Measurements from ENCODE around the gene ATOH8.

ATOH8 gene

DNA sequence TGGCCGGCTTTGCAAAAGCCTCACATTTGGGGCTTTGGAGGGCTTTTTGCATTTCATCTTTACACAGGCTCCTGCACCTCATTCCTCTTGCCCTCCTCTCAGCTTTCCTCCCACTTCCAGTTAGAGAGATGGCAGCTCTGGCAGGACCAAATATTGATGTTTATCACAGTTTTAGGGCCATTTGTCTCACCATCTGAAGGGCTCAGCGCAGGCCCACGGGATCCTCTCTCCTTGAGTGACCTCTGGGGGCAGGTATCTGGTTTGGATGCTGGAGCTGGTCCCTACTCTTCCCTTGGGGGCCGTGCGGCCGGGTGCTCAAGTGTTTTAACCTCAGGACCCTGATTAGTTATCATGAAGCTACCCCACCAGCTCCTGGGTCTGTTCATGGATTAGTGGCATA, 19.9 kb downstream of the ATOH8 start:
- no peak for DNase-seq

DNA sequence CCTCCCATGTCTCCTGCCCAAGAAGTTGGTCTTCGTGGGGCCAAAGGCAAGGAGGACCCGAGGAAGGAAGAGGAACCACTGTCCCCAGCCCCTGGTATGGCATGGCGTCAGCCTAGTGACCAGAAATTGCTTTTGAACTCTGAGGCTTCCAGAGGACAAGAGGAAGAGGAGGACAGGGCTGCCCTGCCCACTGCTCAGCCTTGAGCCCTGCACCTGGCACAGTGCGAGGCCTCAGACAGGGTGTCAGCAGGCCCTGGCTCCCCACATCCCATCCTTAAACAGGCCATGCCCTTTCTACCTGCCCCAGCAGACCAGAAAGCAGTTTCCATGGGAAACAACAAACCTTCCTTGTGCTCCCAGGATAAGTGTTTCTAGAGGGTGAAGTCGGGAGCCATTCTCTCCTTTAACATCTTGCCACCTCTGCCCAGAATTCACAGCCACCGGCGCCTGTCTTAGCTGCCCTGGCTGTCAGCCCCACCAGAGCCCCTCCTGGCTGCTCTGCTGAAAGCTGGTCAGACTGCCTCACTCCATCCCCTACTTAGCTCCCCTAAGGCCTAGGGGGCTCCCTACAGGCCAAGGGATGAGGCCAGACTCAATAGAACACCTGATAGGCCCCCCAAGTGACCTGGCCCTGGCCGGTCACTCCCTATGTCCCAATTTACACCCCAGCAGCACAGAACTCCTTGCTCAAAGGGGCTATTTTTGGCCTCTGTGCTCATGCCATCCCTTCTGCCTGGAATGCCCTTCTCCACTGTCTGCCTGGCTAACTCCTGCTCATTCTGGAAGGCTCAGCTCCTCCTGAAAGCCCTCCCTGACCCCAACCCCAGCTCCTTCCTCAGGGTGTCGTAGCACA, 20.6 kb downstream of the ATOH8 start:
- no peak for DNase-seq

DNA sequence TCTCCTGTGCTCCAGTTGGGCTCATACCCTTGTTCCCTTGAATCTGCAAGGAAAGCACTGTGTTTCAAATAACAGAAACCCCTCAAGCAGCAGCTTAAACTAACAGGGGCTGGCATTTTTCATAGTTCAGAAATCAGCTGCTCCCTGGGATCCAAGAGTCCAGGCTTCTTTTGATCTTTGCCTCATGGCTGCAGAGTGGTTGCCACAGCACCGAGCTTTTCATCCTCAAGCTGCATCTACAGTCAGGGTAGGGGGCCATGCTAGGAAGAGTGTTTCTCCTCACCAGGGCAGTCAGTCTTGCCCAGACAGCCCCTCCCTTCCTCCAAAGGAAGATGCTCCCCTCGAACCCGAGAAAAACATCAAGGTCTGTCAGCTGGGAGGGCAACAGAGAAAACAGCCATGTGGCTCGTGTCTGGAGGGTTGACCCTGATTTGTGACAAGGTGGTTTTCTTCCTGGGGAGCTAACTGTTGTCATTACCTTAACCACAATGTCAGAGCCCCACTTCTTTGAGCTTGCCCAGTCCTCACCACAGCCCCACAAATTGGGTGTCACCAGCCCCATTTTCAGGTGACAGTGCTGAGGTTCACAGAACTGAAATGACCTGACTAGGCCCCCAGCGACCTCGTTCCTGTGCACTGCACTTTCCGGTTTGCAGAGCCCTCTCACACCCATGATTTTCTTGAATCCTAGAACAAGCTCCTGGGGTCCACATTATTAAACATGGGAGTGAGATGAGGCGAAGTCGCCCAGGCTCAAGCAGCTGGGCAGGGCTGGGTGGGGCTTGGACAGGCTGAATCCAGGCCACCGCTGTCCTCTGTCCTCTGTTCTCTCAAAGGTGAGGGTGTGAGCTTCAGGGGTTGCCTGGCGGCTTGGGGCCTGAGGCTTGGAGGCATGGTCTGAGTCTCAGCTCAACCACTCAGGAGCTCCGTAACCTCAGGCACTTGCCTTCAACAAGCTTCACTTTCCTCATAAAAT, 21.9 kb downstream of the ATOH8 start:
- no peak for DNase-seq

DNA sequence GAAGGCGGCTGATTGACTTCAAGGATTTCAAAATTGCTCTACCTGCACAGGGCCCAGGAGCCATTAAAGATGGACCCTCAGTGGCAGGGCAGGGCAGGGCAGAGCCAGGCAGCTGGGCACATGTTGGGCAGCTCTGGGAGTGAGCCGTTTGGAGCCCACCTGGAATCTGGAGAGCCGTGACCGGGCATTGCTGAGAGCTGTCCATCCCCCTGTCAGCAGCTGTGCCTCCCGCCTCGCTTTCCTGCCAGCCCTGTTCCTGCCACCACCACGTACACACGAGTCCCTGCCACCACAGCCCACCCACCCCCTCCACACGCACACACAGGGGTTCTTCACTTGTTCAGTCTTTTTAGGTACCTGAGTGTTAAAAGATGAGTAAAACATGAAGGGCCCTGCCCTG, 22.9 kb downstream of the ATOH8 start:
- DNase-seq, result no peak

DNA sequence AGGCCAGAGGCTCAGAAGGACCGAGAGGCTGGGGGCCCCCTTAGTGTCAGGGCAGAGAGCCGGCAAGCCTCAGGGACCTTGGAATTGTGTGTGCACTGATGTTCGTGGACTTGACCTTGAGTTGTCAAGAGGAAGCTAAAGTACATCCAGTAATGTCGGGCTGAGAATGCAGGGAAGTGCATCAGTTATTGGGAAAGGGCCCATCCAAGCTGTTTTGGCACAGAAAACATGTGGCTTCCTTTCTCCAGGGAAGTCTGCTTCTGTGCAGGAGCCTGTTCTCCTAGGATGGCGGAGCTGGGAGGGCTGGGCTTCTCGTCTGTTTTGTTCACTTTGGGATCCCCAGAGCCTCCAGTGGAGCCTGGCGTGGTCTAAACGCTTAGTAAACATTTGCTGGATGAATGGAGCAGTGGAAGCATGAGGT, 23.7 kb downstream of the ATOH8 start:
- DNase-seq, result no peak

DNA sequence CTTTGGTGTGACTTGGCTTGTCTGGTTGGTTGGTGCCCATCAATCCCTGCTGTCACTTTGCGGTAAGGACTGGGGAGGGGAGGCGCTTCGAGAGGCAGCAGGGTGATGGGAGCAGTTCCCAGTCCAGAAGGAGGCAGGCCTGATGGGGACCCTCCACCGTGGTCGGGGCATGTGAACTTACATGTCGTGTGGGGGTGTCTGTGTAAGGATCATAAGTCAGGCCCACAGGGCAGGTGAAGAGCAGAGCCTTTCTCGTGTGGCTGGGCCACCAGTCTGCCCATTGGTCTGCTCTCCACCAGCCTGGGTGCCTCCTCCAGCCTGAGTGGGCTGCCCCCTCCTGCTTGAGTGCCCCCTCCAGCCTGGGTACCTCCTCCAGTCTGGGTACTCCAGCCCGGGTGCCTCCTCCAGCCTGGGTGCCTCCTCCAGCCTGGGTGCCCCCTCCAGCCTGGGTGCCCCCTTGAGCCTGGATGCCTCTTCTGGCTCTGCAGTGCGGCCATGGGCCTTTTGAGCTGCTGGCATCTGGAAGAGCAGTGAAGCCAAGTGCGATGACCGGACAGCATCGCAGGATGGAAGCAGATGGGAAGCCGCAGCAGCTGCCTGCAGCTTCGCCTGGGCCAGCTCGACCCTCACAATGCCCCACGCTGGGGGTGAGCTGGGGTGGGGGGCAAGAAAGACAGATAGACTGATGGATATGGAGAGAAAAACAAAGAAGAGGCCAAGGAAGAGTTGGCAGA, 25.0 kb downstream of the ATOH8 start:
- DNase-seq, result no peak

GRCh38 chr2:85779641-85780315, 26.0 kb downstream of the ATOH8 start:
- DNase-seq, result no peak

DNA sequence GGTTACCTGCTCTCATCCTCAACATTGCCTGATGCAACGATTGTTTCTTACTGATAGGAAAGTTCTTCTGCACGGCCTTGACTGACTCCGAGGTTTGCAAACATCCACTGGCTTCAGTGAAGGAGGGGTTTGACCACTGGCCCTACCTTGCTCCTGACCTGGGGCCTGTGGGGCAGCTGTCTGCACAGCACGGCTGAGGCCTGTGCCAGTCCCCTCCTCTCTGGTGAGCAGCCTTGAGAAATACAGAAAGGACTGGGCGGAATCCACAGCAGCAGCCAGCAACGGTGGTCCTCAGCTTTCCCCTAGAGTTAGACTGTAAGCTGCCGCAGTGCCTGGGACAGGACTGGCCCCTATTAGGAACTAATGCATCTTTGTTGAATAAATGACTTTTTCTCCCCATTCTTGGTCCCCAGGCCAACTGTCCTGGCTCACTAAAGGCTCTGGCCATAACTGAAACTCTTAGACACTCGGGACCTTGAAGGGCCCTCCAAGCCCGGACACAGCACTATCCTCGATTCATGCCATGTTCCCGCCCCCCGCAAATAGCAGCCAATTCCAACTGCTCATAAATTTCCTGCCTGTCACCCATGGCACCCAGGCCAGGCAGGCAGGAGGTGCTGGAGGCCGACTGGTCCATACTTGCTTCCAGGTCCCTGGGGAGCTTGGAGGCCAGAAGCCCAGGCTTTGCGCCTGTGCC, 26.7 kb downstream of the ATOH8 start:
- no peak for DNase-seq

DNA sequence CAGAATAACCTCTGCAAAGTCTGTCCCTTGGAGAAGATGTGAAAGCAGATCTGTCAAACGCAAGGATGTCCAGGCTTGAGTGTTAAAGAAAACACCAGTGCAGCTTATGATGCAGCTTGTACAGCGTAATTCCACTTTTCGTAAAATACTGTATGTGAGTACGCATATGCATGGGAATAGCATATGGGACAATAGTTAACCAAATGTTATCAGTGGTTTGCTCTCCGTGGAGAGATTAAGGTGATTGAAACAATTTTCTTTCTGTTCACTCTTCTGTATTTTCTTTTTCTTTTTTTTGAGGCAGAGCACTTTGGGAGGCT, 27.2 kb downstream of the ATOH8 start:
- no peak for DNase-seq

DNA sequence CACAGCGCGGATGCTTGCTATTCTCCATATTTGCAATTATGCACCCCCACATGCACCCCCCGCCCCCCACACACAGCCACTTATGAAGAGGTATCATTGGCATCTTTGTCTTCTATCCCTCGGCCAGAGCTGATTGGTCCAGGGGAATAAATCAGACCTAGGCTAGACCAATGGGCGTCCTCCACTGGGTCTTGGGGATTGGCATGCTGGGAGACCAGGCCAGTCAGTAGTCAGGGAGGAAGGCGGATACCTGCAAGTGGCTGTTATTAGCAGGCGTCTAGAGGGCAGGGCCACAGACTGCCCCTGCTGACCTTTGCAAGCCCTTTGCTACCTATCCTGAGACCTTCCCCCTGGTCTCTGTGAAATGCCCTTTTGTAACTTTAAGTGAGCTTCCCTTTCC, 30.0 kb downstream of the ATOH8 start:
- DNase-seq, result no peak

GRCh38 chr2:85784474-85784986, 30.7 kb downstream of the ATOH8 start:
- DNase-seq, result no peak

DNA sequence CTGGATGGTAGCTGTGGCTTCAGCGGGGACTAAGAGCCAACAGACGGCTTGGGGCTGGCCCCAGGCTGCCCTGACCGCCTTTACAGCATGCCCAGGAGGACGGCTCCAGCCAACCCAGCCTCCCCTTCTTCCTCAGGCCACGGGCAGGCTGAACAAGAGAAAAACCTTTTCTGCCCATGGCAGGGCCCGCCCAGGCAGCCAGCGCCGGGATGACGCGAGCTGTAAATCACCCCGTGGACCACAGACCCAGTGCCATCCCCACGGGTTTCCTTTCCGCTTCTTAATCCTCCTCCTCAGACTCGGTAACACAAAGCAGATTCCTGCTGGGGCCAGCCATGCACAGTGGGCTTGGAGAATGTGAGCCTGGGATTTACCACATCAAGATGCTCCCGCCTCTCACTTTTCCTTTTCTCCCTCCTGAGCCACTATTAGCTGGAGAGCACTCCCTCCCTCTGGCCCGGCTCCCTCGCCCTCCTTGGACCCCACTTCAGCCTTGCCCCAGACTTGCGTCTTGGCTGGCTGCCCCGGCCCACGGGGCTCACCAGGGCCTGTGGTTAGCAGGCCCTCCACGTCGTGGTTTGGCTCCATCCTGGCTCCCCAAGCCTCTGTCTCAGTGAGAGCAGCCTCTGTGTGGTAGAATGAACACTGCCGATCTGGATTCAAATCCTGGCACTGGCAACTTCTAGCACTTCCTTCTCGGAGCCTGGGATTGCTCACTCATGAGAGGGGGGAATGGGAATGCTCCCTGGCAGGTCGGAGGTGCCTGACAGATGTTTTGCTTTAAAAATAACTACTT, 31.4 kb downstream of the ATOH8 start:
- peak; percentile 70 for DNase-seq

DNA sequence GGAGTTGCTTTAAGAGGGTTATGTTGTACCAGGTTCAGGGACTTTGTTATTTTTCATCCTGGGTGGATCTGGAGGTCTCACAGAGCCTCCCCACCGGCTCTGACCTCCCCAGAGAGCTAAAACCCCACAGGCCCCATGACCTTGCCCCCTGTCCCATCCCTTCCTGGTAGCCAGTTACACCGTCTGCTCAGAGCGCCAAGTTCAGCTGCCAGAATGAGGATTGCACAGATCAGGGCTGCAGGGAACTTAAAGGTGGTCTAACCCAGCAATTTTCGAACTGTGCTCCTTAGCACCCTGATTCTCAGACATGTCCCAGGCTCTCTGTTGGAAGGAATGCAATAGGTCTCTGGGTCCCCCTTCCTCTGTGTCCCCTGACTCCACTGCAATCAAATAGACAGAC, 32.1 kb downstream of the ATOH8 start:
- DNase-seq, result no peak

DNA sequence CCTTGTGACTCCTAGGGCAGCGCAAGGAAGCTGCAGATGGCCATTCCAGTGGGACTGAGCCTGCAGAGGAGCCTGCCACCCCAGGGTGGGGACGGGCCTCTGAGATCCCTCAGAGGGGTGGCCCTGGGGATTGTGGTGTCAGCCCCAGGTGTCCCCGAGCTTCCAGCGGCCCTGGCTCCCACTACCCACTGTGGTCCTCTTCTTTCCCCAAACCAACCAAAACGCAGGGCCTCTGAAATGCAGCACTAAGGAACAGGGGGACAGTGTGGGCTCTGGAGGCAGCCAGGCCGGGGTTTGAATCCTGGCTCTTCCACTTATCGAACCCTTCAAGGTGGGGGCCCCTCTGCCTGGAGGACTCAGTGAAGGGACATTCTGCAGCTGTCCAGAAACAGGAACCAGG, 32.7 kb downstream of the ATOH8 start:
- DNase-seq, result no peak

DNA sequence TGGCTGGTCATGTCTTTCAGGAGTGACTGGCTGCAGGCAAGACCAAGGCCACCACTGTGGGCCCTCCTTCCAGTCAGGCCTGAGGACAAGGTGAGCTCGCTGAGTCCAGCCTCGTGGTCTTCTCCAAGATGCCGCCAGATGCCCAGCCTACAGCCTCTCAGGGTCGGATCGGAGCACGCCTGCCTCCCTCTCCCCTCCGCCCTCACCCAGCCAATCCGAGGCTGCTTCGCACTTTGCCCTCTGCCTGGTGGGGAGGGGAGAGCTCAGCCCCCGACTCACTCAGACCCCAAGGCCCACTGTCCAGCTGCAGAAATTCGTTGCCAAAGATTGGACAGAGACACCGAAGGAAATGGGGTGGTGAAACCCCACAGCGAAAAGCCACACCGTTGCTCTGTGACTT, 33.1 kb downstream of the ATOH8 start:
- DNase-seq, result no peak

- no peak for DNase-seq
Observed at GRCh38 chr2:85787282-85787980, 33.6 kb downstream of the ATOH8 start.

- no peak for DNase-seq
Observed at GRCh38 chr2:85787981-85788340, 34.2 kb downstream of the ATOH8 start.

GRCh38 chr2:85788603-85789002, 34.8 kb downstream of the ATOH8 start:
- no peak for DNase-seq

DNA sequence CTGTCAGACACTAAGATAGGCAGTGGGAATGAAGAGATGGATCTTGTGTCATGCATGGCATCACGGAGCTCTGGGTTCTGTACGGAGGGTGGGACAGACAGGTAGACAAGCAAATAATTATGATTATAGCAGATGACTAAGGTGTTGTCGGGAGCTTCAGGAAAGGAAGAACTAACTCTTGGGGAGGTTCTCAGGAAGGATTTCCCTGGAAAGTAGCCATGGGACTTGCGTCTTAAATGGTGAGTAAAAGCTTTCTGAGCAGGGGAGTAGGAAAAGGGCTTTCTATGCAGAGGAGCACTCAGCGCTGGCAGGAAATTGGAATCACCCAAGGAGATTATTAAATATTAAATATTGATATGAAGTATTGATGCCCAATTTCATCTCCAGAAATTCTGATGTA, 35.5 kb downstream of the ATOH8 start:
- no peak for DNase-seq

GRCh38 chr2:85790032-85790431, 36.2 kb downstream of the ATOH8 start:
- DNase-seq, result no peak

Measured in GDM1 (cell line).